PFSK-1 (cell line): ENCODE measurements around the gene LHX4.

Experiments used
- FOXP2 ChIP-seq: optimal IDR thresholded peaks from 2 replicates; pipeline ENCODE3; 2011; ENCODE audit warnings: borderline replicate concordance, control low read depth, inconsistent platforms; ENCODE audit not compliant: insufficient read depth; ENCODE audit errors: extremely low read length, extremely low read depth
- POLR2AphosphoS5 ChIP-seq: IDR thresholded peaks from 2 replicates; pipeline ENCODE4 v1.6.1; 2012; ENCODE audit warnings: low read depth, mild to moderate bottlenecking, control low read depth, low read length, moderate library complexity
- SIN3A ChIP-seq: IDR thresholded peaks from 2 replicates; pipeline ENCODE4 v1.6.1; 2012; ENCODE audit warnings: mild to moderate bottlenecking, low read length, moderate library complexity, borderline replicate concordance; ENCODE audit not compliant: insufficient read depth
- TAF1 ChIP-seq: IDR thresholded peaks from 2 replicates; pipeline ENCODE4 v1.6.1; 2012; ENCODE audit warnings: low read length, control low read depth, borderline replicate concordance; ENCODE audit not compliant: insufficient read depth
- TF ChIP-seq, protein P1 (sequence below), 2 experiments: IDR thresholded peaks; 2 replicates each; pipeline versions ENCODE4 v1.6.1 to v1.8.0; 2011 to 2012; ENCODE audit warnings: low read depth in 2 of 2, low read length in 2 of 2, control low read depth in 1 of 2, inconsistent platforms in 1 of 2, mild to moderate bottlenecking in 1 of 2, moderate library complexity in 1 of 2; ENCODE audit not compliant: insufficient read depth in 1 of 2

GRCh38 chr1:180204231-180204630, 25.8 kb upstream of the LHX4 start:
- TF ChIP-seq SIN3A: no peak
- TF ChIP-seq FOXP2: no peak
- TF ChIP-seq, protein P1, sequence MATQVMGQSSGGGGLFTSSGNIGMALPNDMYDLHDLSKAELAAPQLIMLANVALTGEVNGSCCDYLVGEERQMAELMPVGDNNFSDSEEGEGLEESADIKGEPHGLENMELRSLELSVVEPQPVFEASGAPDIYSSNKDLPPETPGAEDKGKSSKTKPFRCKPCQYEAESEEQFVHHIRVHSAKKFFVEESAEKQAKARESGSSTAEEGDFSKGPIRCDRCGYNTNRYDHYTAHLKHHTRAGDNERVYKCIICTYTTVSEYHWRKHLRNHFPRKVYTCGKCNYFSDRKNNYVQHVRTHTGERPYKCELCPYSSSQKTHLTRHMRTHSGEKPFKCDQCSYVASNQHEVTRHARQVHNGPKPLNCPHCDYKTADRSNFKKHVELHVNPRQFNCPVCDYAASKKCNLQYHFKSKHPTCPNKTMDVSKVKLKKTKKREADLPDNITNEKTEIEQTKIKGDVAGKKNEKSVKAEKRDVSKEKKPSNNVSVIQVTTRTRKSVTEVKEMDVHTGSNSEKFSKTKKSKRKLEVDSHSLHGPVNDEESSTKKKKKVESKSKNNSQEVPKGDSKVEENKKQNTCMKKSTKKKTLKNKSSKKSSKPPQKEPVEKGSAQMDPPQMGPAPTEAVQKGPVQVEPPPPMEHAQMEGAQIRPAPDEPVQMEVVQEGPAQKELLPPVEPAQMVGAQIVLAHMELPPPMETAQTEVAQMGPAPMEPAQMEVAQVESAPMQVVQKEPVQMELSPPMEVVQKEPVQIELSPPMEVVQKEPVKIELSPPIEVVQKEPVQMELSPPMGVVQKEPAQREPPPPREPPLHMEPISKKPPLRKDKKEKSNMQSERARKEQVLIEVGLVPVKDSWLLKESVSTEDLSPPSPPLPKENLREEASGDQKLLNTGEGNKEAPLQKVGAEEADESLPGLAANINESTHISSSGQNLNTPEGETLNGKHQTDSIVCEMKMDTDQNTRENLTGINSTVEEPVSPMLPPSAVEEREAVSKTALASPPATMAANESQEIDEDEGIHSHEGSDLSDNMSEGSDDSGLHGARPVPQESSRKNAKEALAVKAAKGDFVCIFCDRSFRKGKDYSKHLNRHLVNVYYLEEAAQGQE (IDR thresholded peaks at IDR 0.05; ENCODE audit: insufficient read depth in 1 of 2, low read depth in 2 of 2, low read length in 2 of 2): no peak
- no peak for TF ChIP-seq POLR2AphosphoS5
- no peak for TF ChIP-seq TAF1
